GM12874 (cell line): Measurements from ENCODE around the gene MED25.

Experiments used
- TF ChIP-seq, protein P1 (sequence below): IDR thresholded peaks from 2 replicates; pipeline ENCODE4 v1.5.1; 2011; ENCODE audit warnings: low read depth, mild to moderate bottlenecking, control low read depth, low read length, moderate library complexity; ENCODE audit not compliant: insufficient read depth

MED25 gene

GRCh38 chr19:49799271-49799797 is 18.8 kb upstream of the MED25 start:
- TF ChIP-seq, protein P1, sequence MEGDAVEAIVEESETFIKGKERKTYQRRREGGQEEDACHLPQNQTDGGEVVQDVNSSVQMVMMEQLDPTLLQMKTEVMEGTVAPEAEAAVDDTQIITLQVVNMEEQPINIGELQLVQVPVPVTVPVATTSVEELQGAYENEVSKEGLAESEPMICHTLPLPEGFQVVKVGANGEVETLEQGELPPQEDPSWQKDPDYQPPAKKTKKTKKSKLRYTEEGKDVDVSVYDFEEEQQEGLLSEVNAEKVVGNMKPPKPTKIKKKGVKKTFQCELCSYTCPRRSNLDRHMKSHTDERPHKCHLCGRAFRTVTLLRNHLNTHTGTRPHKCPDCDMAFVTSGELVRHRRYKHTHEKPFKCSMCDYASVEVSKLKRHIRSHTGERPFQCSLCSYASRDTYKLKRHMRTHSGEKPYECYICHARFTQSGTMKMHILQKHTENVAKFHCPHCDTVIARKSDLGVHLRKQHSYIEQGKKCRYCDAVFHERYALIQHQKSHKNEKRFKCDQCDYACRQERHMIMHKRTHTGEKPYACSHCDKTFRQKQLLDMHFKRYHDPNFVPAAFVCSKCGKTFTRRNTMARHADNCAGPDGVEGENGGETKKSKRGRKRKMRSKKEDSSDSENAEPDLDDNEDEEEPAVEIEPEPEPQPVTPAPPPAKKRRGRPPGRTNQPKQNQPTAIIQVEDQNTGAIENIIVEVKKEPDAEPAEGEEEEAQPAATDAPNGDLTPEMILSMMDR: no peak

GRCh38 chr19:49799798-49800376 is 18.2 kb upstream of the MED25 start:
- TF ChIP-seq, protein P1: peak; percentile 35; the same call in 1 of the 2 replicates

- TF ChIP-seq, protein P1: no peak
Observed at GRCh38 chr19:49800771-49801170, 17.3 kb upstream of the MED25 start.

DNA sequence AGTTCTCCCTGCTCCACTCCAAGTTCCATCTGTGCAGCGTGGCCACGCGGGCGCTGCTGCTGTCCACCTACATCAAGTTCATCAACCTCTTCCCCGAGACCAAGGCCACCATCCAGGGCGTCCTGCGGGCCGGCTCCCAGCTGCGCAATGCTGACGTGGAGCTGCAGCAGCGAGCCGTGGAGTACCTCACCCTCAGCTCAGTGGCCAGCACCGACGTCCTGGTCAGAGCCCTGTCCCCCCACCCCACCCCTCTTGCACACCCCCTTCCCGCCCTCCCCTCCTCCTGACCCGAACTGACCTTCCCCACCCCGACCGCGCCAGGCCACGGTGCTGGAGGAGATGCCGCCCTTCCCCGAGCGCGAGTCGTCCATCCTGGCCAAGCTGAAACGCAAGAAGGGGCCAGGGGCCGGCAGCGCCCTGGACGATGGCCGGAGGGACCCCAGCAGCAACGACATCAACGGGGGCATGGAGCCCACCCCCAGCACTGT is 16.6 kb upstream of the MED25 start:
- TF ChIP-seq, protein P1: no peak

GRCh38 chr19:49801966-49802661 is 16.0 kb upstream of the MED25 start:
- TF ChIP-seq, protein P1: no peak

DNA sequence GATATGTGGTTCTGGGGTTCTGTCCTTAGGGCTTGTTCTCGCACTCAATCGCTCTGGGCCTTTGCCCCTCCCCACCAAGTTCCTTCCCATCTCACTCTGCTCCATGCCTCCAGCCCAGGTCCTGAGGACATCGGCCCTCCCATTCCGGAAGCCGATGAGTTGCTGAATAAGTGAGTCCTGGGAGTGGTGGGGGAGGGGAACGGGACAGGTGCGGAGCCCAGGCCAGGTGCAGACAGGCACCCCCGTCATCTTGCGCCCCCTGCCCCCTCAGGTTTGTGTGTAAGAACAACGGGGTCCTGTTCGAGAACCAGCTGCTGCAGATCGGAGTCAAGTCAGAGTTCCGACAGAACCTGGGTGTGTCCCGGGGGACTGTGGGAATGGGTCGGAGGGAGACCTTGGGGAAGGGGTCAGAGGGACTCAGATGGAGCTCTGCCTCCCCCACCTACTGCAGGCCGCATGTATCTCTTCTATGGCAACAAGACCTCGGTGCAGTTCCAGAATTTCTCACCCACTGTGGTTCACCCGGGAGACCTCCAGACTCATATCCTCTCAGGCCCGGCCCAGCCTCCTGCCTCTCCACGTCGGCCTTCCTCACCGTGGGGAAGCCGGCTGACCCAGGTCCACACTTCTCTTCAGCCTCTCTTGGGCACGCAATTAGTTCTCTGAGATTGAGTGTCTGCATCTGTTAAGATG is 15.1 kb upstream of the MED25 start:
- TF ChIP-seq, protein P1: no peak

GRCh38 chr19:49803529-49803856 is 14.6 kb upstream of the MED25 start:
- TF ChIP-seq, protein P1: no peak
